ENCODE data around the gene ZNF827.

ZNF827 gene

DNA sequence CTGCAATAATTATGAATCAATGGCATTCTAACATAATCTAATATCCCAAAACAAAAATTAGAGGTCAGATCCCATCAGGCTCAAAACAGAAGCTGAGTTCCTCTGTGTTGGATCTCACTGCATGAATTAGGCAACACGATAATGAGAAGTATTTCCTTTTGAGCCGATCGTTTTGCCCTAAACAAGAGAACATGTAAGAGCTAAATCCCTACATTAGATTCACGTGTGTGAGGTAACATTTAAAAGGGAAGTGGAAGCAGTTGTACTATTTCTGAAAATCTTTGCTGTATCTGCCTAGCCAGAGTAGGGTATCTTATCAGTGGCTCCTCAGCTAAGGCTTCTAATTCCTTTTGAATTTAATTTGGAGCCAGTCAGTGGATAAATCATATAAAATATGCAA is 143.1 kb downstream of the ZNF827 start:
- TF ChIP-seq, protein P1, sequence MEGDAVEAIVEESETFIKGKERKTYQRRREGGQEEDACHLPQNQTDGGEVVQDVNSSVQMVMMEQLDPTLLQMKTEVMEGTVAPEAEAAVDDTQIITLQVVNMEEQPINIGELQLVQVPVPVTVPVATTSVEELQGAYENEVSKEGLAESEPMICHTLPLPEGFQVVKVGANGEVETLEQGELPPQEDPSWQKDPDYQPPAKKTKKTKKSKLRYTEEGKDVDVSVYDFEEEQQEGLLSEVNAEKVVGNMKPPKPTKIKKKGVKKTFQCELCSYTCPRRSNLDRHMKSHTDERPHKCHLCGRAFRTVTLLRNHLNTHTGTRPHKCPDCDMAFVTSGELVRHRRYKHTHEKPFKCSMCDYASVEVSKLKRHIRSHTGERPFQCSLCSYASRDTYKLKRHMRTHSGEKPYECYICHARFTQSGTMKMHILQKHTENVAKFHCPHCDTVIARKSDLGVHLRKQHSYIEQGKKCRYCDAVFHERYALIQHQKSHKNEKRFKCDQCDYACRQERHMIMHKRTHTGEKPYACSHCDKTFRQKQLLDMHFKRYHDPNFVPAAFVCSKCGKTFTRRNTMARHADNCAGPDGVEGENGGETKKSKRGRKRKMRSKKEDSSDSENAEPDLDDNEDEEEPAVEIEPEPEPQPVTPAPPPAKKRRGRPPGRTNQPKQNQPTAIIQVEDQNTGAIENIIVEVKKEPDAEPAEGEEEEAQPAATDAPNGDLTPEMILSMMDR (IDR thresholded peaks at IDR 0.05; ENCODE audit: extremely low read depth, missing control alignments): no peak
- no peak for DNase-seq (ENCODE audit: low spot score)

- TF ChIP-seq, protein P1 (IDR thresholded peaks at IDR 0.05; ENCODE audit: extremely low read depth, missing control alignments): no peak
- no peak for DNase-seq (ENCODE audit: low spot score)
Observed at GRCh38 chr4:145792429-145792828, 146.2 kb downstream of the ZNF827 start.

GRCh38 chr4:145791988-145792387 is 146.6 kb downstream of the ZNF827 start:
- no peak for DNase-seq (ENCODE audit: low spot score)

GRCh38 chr4:145788755-145789154 is 149.9 kb downstream of the ZNF827 start:
- DNase-seq (ENCODE audit: low spot score): no peak

More at GRCh38 chr4:145791988-145792387, 146.6 kb downstream of the ZNF827 start:
- TF ChIP-seq, protein P1 (IDR thresholded peaks at IDR 0.05; ENCODE audit: extremely low read depth, missing control alignments): no peak

DNA sequence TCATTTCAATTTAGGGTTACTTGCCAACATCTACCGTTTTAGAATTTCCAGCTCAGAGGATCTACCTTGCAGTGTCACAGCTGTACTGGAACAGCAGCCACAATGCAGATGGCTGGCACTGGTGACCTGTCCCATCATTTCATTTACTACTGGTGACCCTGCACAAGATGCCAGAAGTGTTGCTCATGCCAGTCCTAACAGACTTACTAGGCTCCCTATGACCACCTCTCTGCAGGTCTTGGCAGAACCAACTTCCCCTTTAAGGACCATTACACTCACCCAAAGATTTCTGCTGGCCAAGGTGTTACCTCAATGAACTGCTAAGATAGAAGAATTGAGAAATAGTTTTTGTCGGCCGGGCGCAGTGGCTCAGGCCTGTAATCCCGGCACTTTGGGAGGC is 151.8 kb downstream of the ZNF827 start:
- TF ChIP-seq, protein P1 (IDR thresholded peaks at IDR 0.05; ENCODE audit: extremely low read depth, missing control alignments): no peak
- DNase-seq (ENCODE audit: low spot score): no peak

More at GRCh38 chr4:145788755-145789154, 149.9 kb downstream of the ZNF827 start:
- TF ChIP-seq, protein P1 (IDR thresholded peaks at IDR 0.05; ENCODE audit: extremely low read depth, missing control alignments): no peak

GRCh38 chr4:145786261-145786660 is 152.4 kb downstream of the ZNF827 start:
- TF ChIP-seq, protein P1 (IDR thresholded peaks at IDR 0.05; ENCODE audit: extremely low read depth, missing control alignments): no peak
- DNase-seq (ENCODE audit: low spot score): no peak

DNA sequence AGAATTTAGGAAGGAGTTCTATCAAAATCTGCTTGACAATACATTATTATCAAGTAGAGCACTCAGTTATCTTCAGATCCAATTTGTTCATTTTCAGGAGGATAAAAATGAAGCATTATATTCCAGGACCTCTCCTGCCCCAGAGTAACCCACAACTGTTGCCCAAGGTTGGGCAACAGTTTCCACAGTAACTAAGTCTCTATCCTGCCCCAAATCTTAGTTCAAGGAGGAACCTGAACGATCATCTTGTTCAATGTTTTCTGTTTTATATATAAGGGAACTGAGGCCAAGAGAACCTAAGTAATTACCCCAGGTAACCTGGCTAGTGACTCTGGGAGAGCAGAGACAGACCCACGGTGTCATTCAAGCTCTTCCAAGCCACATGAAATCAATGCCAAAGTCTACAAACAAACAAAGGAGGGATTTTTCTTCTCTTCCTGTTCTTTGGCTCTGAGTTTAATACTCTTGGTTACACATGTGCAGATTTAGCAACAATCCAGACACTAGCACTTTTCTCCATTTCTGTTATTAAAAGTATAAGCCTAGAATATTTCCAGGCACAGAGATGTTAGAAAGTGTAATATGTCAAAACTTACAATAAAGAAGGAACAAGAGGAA is 153.1 kb downstream of the ZNF827 start:
- TF ChIP-seq, protein P1 (IDR thresholded peaks at IDR 0.05; ENCODE audit: extremely low read depth, missing control alignments): no peak
- no peak for DNase-seq (ENCODE audit: low spot score)
